Stimulated activated CD4-positive, alpha-beta T cell treated with anti-CD3 and anti-CD28 coated beads, Interleukin-4, amount 100 ng/mL, for 24 hours (primary cell): Measurements from ENCODE around the gene CAST.
"Not testable (repeated sequence)": the region's sequence is repeated elsewhere in the genome, so short reads cannot be mapped to it uniquely, and the experiment has no call there.

Experiments
- DNase-seq: peaks from one replicate; pipeline ENCODE4 v3.0.0-alpha.2; 2020

The CAST gene, protein sequence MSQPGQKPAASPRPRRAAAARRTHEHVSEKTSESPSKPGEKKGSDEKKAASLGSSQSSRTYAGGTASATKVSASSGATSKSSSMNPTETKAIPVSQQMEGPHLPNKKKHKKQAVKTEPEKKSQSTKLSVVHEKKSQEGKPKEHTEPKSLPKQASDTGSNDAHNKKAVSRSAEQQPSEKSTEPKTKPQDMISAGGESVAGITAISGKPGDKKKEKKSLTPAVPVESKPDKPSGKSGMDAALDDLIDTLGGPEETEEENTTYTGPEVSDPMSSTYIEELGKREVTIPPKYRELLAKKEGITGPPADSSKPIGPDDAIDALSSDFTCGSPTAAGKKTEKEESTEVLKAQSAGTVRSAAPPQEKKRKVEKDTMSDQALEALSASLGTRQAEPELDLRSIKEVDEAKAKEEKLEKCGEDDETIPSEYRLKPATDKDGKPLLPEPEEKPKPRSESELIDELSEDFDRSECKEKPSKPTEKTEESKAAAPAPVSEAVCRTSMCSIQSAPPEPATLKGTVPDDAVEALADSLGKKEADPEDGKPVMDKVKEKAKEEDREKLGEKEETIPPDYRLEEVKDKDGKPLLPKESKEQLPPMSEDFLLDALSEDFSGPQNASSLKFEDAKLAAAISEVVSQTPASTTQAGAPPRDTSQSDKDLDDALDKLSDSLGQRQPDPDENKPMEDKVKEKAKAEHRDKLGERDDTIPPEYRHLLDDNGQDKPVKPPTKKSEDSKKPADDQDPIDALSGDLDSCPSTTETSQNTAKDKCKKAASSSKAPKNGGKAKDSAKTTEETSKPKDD

DNA sequence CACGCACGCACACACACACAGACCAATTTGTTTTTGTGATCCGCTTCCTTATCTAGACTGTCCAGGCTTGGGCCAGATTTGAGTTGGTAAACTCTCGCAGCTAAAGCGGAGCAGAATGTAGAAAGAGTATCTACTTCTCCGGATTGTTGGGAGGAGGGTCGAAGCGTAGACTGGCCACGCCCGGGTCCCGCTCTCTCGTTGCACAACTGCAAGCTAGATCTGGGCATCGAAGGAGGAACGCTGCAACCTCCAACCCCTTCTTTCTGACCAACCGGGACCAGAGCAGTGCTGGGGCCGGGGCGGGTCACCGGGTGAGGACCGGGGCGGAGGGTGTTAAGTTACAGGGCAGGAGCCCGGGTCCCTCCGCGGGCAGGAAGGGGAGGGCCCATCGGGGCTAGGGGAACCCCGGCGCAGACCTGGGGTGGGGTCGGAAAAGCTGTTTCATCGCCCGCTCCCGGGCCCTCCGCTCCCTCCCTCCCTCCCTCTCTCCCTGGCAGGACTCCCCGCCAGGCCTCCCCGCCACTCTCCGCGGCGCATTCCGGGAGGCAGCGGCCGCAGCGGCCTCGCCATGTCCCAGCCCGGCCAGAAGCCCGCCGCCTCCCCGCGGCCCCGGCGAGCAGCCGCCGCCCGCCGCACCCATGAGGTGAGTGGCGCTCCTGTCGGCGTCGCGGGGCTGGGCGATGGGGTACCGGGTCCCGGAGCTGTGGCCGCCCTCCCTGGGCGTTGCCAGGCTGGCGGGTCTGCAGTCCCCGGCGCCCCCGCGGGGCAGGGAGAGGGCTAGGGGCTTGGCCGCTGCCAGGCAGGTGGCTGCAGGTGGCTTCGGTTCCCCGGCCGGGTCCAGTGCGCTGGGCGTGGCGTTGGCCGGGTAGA is at the start of gene CAST:
TSS of gene CAST (plus strand) at position 522 of the 870 bp plus-strand sequence. CDS start at position 569, 47 bp downstream.
- peak; percentile 80 for DNase-seq

DNA sequence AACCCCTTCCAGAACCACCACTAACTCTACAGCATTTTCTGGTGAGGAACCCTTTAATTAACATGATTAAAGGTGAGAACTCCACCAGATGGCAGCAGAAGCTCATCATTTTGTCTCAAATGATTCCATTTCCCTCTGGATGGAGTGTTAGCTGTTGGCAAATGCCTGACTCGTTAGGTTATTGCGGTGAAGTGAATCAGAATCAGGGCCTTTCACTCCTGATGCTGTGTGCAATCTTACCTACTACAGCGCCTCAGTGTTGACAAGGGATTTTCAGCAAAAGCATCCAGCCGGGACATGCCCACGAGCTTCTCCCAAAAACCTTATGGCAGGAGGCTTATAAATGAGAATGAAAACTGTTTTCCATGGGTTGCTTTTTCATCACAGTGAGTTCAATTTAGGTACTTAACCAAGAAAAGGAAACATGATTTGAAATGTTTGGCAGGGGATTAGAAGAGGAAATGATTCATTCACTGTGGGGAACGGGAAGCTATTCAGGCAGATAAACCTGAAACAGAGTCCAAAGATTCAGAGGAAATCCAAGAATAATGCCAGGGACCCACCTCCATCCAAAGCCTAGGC is 48.0 kb upstream of the CAST start:
- DNase-seq = peak; percentile 56

DNA sequence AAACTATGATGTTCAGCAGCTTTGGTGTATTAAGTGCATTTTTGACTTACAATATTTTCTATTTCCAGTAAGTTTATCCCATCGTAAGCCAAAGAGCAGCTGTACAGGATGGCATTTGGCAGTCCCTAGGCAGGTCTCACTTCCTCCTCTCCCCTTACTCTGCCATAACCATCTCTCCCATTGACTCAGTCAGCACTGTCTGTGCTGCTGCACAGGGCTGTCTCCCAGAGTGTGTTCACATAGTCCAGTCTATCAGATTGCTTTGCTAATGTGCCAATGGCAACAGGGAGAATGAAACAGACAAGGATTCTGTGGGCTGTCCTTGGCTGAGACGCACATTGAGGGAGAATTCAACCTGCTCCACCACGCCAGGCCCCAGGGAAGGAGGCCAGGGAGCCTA is 47.0 kb upstream of the CAST start:
- DNase-seq = no peak

DNA sequence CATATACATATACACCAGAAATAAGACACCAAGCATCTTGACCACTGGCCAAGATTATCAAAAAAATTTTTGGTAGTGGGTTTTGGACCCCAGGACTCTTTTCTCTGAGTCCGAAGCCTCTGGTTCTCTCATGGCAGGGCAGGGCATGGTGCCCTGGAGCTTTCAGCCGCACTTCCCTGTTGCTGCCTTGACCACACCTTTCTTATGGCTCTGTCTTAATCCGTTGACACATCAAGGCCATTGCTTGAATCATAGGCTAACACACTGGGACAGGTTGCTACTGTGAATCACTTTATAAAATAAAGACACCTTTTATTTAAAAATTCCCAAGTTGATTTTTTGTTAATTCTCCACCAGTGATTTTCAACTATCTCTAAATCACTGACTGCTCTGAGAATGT is 45.4 kb upstream of the CAST start:
- no peak for DNase-seq

DNA sequence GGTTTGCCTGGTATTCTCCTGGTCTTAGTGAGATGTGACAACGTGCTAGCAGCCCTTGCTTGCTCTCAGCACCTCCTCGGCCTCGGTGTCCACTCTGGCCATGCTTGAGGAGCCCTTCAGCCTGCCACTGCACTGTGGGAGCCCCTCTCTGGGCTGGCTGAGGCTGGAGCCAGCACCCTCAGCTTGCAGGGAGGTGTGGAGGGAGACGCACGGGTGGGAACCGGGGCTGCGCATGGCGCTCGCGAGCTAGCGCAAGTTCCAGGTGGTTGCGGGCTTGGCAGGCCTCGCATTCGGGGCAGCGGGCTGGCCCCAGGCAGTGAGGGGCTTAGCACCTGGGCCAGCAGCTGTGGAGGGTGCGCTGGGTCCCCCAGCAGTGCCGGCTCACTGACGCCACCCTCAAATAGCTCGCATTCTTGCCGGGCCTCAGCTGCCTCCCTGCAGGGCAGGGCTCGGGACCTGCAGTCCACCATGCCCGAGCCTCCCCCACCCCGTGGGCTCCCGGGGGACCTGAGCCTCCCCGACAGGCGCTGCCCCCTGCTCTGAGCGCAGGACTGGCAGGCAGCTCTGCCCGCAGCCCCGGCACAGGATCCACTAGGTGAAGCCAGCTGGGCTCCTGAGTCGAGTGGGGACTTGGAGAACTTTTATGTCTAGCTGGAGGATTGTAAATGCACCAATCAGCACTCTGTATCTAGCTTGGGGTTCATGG is 43.7 kb upstream of the CAST start:
- not testable (repeated sequence) for DNase-seq

DNA sequence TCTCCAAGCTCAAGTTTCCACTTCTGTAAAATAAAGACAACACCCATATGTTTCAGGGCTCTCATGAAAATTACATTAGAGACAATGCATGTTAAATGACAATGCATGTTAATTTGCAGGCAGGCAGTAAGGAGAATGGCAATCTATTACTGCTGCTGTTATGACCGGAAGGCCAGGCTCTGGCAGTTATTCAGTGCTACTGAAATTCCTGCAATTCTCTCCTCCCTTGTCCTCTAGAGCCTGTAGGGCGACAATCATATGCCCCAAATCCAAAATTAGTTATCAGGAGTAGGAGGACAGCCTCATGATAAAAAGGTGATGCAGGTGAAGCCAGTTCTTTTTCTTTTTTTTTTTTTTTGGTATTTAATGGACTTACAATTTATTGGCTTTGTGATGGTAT is 42.2 kb upstream of the CAST start:
- DNase-seq = no peak

DNA sequence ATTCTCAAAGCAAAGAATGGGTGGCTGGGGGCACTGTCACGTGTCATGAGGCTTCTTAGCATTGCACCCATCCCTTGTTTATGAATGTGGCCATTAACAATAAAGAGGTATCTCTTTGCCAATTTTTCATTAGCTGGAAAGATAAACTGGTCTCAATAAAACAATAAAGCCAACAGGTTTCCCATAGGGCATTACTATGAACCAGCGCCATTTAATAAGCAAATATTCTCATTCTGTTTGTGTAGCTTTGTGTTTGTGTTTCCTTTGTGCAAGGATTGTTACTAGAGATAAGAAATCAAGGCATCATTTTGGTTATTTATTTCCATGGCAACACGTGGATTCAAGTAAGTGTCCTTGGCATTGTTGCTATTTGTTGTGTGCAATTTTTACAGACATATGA is 37.6 kb upstream of the CAST start:
- DNase-seq = no peak

DNA sequence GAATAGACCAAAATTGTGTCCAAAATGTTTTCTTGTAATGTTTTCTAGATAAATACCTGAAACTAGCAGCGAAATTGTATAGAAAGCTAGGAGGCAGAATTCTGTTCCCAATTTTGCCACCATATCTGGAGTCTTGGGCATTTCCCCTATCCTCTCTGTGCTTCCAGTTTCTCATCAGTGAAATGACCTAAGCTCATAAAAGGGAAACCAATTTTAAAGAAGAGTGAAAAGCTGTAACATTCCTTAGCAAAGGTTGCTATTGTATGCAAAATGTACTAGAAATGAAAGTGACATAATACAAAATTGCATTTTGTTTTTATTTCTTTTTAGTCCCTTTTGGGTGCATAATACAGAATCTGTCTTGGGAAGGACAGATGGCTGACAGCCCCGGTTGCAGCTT is 36.8 kb upstream of the CAST start:
- no peak for DNase-seq

DNA sequence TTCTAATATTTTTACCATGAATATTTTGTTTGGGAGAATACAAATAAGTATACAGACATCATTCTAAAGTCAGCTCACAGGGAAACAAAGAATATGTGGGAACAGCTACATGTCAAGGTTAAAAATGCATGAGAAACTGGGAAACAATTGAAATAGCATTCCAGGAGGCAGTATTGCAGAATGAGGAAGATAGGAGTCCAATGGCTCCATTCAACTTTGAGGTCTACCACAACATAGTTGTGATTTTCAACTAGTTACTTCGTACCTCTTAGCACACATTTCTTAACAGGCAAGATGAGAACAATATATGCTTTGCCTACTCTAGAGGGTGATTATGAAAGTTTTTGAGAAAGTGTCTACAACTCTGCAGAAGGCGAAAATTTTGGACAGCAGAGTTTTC is 35.2 kb upstream of the CAST start:
- no peak for DNase-seq

DNA sequence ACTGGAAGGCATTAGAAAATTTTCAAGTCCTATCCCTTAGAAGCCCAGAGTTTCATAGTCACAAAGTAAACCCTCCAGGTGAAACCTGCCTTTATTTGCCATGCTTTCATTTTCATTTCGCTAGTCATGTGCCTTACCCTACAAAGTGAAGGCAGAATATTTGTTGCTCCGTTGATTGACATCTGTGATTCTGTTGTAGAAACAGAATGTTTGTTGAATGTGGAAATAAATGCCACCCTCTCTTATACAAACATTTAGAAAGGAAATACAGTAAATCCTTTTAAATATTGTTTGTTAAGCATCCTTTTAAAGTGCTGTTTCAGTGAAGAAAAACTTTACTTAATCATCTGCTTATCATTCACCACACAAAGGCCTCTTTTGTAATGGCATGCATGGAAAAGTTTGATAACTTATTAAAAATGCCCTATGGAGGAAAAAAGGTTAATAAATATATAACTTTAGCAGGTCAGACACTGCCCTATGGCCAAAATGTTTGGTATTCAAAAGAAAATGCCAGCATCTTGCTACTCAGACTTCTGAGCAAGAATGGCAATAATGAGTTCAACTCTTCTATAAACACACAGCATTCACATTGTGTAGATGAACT is 34.3 kb upstream of the CAST start:
- no peak for DNase-seq

DNA sequence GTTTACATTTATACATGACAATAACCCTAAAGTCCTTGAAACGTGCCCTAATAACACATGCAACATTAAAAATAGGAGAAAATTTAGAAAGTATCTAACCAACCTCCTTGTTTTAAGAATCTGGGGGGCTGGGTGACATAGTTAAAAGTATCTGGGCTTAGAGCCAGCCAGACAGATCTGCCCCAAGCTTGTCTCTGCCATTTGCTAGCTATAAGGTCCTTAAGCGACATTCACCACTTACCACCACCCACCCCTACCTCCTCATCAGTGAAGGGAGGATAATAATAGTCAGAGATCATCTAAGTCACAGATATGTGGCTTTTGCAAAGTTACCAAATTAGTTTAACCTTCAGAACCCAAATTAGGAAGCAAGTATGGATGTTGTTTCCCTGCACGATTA is 33.8 kb upstream of the CAST start:
- DNase-seq = no peak

DNA sequence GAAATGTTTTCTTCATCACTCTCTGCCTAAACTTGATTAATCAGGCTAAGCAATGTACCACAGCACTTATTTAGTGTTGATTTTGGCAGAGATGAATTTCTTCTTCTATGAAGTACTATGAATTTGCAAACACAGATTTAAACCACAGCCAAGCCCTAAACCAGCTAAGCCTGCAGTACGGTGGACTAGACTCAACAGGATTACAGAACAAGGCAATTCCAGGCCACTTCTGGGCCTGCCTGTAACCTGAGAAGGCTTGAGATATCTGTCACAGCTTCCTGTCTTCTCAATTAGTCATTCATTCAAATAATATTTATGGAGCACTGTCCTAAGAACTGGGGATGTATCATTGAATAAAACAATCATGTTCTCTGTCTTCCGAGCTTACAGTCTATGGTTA is 32.4 kb upstream of the CAST start:
- no peak for DNase-seq

DNA sequence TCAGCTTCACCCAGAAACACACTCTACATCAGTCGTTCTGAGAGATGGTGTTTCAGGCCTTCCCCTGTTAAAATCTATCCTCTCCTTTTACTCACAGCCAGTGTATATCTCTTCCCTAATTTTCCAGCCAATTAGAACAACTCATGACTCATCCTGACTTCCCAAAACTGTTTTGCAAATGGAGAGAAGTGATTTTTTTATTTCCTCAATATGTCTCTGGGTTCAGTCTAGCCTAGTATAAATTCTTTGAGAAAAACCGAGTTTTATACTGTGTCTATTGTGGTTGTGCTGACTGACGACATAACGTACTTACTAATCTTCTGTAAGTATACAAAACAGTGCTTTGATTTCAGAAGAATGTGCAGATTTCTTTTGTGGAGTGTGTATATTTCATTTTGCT is 28.4 kb upstream of the CAST start:
- no peak for DNase-seq

DNA sequence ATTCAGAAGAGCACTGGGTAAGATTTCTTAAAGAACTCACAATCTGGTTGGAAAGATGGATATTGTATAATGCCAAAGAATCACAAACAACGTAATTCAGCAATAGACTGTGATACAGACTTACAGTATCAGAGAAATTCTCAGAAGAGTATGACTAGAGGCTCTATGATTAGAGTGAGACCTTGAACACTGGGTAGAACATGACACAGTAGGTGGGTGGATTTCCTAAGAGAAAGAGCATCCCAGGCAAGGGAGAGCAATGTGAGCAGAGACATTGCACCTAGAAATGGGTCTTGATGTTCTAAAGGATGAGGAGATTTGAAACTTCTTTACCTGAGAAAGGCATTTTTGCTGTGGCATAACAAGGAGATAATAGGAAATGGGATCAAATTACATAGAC is 27.3 kb upstream of the CAST start:
- DNase-seq = no peak

DNA sequence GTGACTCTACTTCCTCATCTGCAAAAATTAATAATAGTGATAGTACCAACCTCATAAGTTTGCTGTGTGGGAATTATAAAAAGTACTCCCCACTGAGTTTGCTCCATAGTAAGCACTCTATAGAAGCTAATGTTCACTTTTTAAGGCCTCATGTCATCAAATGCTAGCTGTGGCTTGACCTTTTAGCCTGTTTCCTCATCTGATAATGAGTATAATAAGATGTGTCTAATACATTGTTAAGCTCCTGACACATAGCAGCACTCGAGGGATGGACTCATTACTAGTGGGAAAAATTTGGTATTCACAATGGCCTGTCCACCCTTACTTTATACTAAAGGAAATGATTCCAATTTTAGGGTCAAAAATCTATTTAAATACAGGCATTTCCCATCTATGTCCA is 26.1 kb upstream of the CAST start:
- no peak for DNase-seq

DNA sequence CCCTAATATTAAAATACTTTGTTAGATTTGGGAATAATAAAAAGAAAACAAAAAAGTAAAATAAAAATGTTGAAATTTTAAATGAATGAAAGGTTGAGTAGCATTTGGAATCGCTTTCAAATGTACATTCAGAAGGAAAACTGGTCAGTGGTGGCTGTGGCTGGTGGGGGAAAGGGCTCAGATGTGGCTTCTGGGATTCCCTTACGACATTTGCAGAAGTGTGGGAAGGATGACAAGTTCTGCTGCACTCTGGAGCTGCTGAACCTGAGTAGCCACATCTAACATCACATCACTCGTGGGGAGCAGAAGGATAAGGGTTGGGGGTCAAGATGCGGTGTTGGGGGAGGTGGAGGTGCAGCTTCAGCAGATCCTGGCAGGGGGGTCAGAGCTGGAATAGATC is 25.6 kb upstream of the CAST start:
- no peak for DNase-seq

DNA sequence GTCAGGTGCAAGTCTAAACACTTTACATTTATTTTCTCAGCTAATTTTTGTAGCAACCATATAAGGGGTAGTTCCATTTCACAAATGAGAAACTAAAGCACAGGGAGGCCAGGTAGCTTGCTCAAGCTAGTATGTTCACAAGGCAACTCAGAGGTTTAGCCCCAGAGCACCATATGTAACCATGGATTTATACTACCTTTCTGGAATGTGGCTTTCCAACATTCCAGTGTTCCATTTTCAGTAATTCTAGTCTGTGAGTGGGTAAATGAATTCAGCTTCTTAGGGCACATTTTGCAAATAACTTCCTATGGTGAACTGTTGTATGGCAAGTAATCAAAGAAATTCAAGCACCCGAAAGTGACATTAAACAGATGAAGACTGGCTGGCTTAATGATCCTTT is 25.0 kb upstream of the CAST start:
- DNase-seq = no peak

DNA sequence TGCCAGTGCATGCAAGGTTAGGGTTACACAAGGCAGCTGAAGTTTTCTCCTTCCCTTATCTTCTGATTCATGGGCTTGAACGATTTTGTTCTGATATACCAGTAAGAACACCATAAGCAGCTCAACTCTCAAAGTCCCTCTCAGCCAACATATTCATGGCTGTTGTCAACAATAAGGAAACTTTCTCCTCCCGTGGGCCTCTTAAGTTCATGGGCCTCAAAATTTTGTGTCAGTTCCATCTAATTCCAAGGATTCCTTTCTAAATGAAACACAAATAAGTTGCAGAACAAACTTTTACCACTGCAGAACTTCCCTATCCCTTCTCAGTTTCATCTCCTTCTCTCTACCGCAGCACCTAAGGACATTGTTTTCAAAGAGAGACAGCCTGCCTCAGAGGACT is 23.6 kb upstream of the CAST start:
- DNase-seq = no peak

DNA sequence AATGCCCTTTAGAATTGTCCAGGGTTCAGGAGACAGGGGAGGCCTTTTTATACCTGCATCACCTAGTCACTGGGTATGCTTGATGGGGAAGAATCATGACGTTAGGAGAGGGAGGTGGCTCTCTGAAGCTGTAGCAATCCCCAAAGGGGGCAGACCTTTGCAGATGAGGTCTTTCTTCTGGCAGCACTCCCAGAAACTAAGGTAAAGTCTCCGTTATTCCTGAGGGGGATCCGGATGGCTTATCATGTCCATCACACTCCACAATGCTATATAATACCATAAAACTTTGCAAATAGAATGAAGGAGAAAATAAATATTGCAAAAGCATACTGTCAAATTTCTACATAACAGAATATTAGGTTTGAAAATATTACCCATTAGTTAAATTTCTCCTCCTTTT is 21.5 kb upstream of the CAST start:
- no peak for DNase-seq

DNA sequence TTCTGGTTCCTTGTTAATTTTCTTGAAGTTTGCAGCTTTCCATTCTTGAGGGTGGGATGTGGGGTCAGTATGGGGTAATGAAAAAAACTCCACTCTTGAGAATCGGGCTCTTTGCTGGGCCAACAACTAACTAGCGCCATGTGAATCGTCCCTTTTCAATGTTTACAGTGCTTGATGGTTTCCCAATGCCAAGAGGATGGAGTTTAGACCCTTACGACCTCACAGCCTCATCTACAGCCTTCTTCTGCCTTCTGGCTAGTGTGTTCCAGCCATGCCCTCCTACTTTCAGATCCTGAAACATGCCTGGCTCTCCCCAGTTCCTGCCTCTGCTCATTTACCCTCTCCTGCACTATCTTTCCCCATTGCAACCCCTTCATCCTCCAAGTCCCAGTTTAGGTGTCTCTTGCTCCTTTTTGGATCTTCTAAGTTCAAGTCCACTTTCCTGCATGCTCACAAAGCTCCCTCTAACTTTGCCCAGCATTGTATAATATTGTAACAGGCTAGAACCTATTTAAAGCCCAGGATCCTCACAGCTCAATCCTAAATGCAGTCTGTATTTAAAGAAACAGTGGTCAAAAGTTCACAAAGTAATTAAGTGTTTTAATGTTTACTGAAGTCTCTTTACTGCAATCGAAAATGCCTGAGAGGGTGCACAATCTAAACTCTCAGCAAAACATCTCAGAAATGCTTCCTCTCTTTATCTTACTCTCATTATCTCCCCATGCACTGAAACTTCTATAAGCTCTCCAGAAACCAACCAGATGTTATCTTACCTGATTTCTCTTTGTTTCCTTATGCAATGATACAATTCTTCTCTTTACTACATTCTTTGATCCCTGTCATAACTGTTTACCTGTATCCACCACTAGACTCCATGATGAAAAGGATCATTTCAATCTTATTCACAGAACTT is 20.6 kb upstream of the CAST start:
- no peak for DNase-seq

DNA sequence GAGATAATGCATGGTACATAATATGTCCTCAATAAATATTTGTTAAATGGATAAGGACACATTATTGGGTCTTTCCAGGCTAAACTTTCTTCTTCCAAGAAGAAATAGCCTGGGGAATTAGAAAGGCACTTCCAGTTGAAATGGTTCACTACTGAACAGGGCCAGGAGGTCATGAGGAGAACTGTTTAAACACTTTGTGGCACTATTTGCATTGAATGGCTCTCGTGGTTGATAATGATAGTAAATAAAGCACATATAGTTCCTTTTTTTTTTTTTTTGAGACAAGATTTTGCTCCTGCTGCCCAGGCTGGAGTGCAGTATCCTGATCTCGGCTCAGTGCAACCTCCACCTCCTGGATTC is 19.9 kb upstream of the CAST start:
- DNase-seq = no peak
